ENCODE results near the gene CAPN5.

GRCh38 chr11:77037057-77037456 is 29.7 kb upstream of the CAPN5 start:
- TF ChIP-seq CTCF (IDR thresholded peaks at IDR 0.05) = no peak
- TF ChIP-seq POLR2A (IDR thresholded peaks at IDR 0.05) = no peak
